ENCODE measurements around the gene ABTB2. TPM values are rescaled to one million over a fixed set of nuclear protein-coding genes. Genes with fewer than 3 reads are reported as not detected.

ABTB2 gene
- total and polyA plus RNA-seq, 10 of the 15 experiments (the other 5 are each of a cell fraction or from before 2014, with no cell fraction given): 0.13 to 2.1 (median 0.72) TPM

DNA sequence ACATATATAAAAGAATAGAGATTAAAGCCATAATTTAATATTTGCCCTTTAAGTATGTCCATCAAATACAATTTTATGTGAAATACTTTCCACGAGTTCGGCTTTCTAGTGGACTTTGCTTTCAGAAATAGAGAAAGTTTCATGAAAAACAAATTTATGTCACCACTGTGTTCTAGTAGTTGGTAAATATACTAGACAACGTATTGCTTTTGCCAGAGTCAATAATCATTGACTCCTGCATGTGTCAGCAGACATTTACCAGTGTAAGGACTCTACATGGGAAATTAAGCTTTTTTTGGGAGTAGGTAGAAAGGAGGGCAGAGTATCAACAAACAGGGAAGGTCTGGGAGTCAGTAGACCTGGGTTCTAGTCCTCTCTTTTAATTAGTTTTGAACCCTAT lies 48.6 kb upstream of the ABTB2 start (continued):
- no peak for TF ChIP-seq E2F8 (IDR thresholded peaks at IDR 0.05; ENCODE audit: low read depth, partially characterized antibody)
- TF ChIP-seq CREM (IDR thresholded peaks at IDR 0.05; ENCODE audit: low read depth): no peak
- no peak for TF ChIP-seq FOXK2 (IDR thresholded peaks at IDR 0.05)
- TF ChIP-seq HSF1 (IDR thresholded peaks at IDR 0.05; ENCODE audit: low read depth, low read length): no peak
- no peak for TF ChIP-seq RCOR1 (conservative IDR thresholded peaks at IDR 0.05; ENCODE audit: low read depth, low read length)
- no peak for TF ChIP-seq RFX5 (IDR thresholded peaks at IDR 0.05; ENCODE audit: low read depth, low read length)
- TF ChIP-seq ZSCAN29 (IDR thresholded peaks at IDR 0.05): no peak
- TF ChIP-seq YBX1 (IDR thresholded peaks at IDR 0.05): no peak
- no peak for TF ChIP-seq BRCA1 (IDR thresholded peaks at IDR 0.05; ENCODE audit: low read depth, low read length)
- TF ChIP-seq ZBTB33 (IDR thresholded peaks at IDR 0.05): no peak
